H9 (cell line): ENCODE measurements around the gene FAXC. TPM values are rescaled to one million over a fixed set of nuclear protein-coding genes. Genes with fewer than 3 reads are reported as not detected.

Experiments used
- DNase-seq: peaks from one replicate; pipeline ENCODE4 v3.0.0-alpha.2; 2017
- H2AFZ ChIP-seq: one replicate; pipeline ENCODE4 v1.6.1; 2013; ENCODE audit warnings: mild to moderate bottlenecking, low read length, control low read depth, moderate library complexity
- H2AK5ac ChIP-seq: 2 replicates; pipeline ENCODE4 v1.6.1; 2013; ENCODE audit warnings: low read length, control low read depth, mixed read lengths; ENCODE audit not compliant: insufficient read length
- H2BK120ac ChIP-seq: one replicate; pipeline ENCODE4 v1.6.1; 2013; ENCODE audit warnings: low read depth, mild to moderate bottlenecking, low read length, control low read depth, inconsistent platforms; ENCODE audit not compliant: poor library complexity, severe bottlenecking
- H2BK12ac ChIP-seq: 2 replicates; pipeline ENCODE4 v1.6.1; 2013; ENCODE audit warnings: low read length, control low read depth, mixed read lengths, low read depth; ENCODE audit not compliant: insufficient read length
- H2BK15ac ChIP-seq: 2 replicates; pipeline ENCODE4 v1.6.1; 2013; ENCODE audit warnings: low read depth, low read length, control low read depth
- H2BK20ac ChIP-seq: one replicate; pipeline ENCODE4 v1.6.1; 2013; ENCODE audit warnings: low read depth, mild to moderate bottlenecking, low read length, control low read depth, inconsistent platforms; ENCODE audit not compliant: poor library complexity, severe bottlenecking
- H2BK5ac ChIP-seq: 2 replicates; pipeline ENCODE4 v1.6.1; 2013; ENCODE audit warnings: low read length, control low read depth, mixed read lengths; ENCODE audit not compliant: insufficient read length
- H3K14ac ChIP-seq: 2 replicates; pipeline ENCODE4 v1.6.1; 2013; ENCODE audit warnings: low read length, control low read depth; ENCODE audit not compliant: insufficient read depth
- H3K18ac ChIP-seq: 2 replicates; pipeline ENCODE4 v1.6.1; 2013; ENCODE audit warnings: low read depth, mild to moderate bottlenecking, mixed read lengths, low read length, control low read depth; ENCODE audit not compliant: insufficient read length
- H3K23ac ChIP-seq: 2 replicates; pipeline ENCODE4 v1.6.1; 2013; ENCODE audit warnings: low read length, control low read depth, mixed read lengths, low read depth; ENCODE audit not compliant: insufficient read length
- H3K23me2 ChIP-seq: 2 replicates; pipeline ENCODE4 v1.6.1; 2013; ENCODE audit warnings: low read depth, mild to moderate bottlenecking, mixed read lengths, low read length, control low read depth; ENCODE audit not compliant: insufficient read length, poor library complexity, severe bottlenecking
- H3K27ac ChIP-seq: 2 replicates; pipeline ENCODE4 v1.5.1; 2013; ENCODE audit warnings: low read length, control low read depth, mixed read lengths, low read depth; ENCODE audit not compliant: insufficient read length
- H3K27me3 ChIP-seq: 2 replicates; pipeline ENCODE4 v1.6.1; 2013; ENCODE audit warnings: low read length, control low read depth, inconsistent platforms; ENCODE audit not compliant: insufficient read depth
- H3K4ac ChIP-seq: 2 replicates; pipeline ENCODE4 v1.6.1; 2013; ENCODE audit warnings: low read depth, mild to moderate bottlenecking, control low read depth, inconsistent platforms, low read length, moderate library complexity
- H3K4me1 ChIP-seq: 2 replicates; pipeline ENCODE4 v1.6.1; 2013; ENCODE audit warnings: low read length, control low read depth, inconsistent platforms; ENCODE audit not compliant: insufficient read depth
- H3K4me2 ChIP-seq: 2 replicates; pipeline ENCODE4 v1.6.1; 2013; ENCODE audit warnings: low read length, control low read depth, mixed read lengths; ENCODE audit not compliant: insufficient read length, insufficient read depth
- H3K56ac ChIP-seq: 2 replicates; pipeline ENCODE4 v1.6.1; 2013; ENCODE audit warnings: low read depth, mild to moderate bottlenecking, mixed read lengths, low read length, control low read depth; ENCODE audit not compliant: insufficient read length
- H3K79me1 ChIP-seq: 2 replicates; pipeline ENCODE4 v1.6.1; 2013; ENCODE audit warnings: low read depth, mild to moderate bottlenecking, moderate library complexity, low read length, control low read depth, inconsistent platforms; ENCODE audit not compliant: insufficient read depth, poor library complexity, severe bottlenecking
- H3K79me2 ChIP-seq: 2 replicates; pipeline ENCODE4 v1.6.1; 2013; ENCODE audit warnings: low read length, control low read depth, inconsistent platforms; ENCODE audit not compliant: insufficient read depth
- H3K9ac ChIP-seq: 2 replicates; pipeline ENCODE4 v1.6.1; 2013; ENCODE audit warnings: low read length, control low read depth, mixed read lengths; ENCODE audit not compliant: insufficient read length; ENCODE audit errors: extremely low read depth
- H3K9me3 ChIP-seq: one replicate; pipeline ENCODE4 v1.6.1; 2013; ENCODE audit warnings: low read depth, low read length, inconsistent platforms; ENCODE audit not compliant: control insufficient read depth
- H3T11ph ChIP-seq: one replicate; pipeline ENCODE4 v1.6.1; 2013; ENCODE audit warnings: mild to moderate bottlenecking, low read length, control low read depth, inconsistent platforms
- H4K20me1 ChIP-seq: one replicate; pipeline ENCODE4 v1.6.1; 2013; ENCODE audit not compliant: control insufficient read depth, insufficient read length, insufficient read depth
- H4K5ac ChIP-seq: 2 replicates; pipeline ENCODE4 v1.6.1; 2013; ENCODE audit warnings: low read depth, mild to moderate bottlenecking, mixed read lengths, low read length, control low read depth; ENCODE audit not compliant: insufficient read length
- H4K8ac ChIP-seq: replicated peaks from 2 replicates; pipeline ENCODE4 v1.6.1; 2013; ENCODE audit warnings: low read length, control low read depth, mixed read lengths, low read depth; ENCODE audit not compliant: insufficient read length
- H4K91ac ChIP-seq: 2 replicates; pipeline ENCODE4 v1.6.1; 2013; ENCODE audit warnings: low read depth, mild to moderate bottlenecking, moderate library complexity, mixed read lengths, low read length, control low read depth; ENCODE audit not compliant: insufficient read length
- H3K27ac Mint-ChIP-seq, 3 experiments: 2 replicates in 2 of 3; 3 replicates in 1 of 3; pipeline ENCODE4 v1.8.0; 2020 to 2021; ENCODE audit warnings: mixed read lengths in 3 of 3, mild to moderate bottlenecking in 1 of 3, moderate library complexity in 1 of 3
- H3K27me3 Mint-ChIP-seq: 2 replicates; pipeline ENCODE4 v1.8.0; 2021; ENCODE audit warnings: low read depth, mild to moderate bottlenecking, moderate library complexity, mixed read lengths
- H3K36me3 Mint-ChIP-seq, 3 experiments: 2 replicates in 2 of 3; 3 replicates in 1 of 3; pipeline ENCODE4 v1.8.0; 2020 to 2021; ENCODE audit warnings: low read depth in 3 of 3, mixed read lengths in 3 of 3; ENCODE audit not compliant: insufficient read depth in 1 of 3
- H3K4me1 Mint-ChIP-seq, 2 experiments: 2 replicates each; pipeline ENCODE4 v1.8.0; 2020; ENCODE audit warnings: mixed read lengths in 2 of 2
- H3K4me3 Mint-ChIP-seq, 2 experiments: 2 replicates in 1 of 2; 3 replicates in 1 of 2; pipeline ENCODE4 v1.8.0; 2020 to 2021; ENCODE audit warnings: mild to moderate bottlenecking in 2 of 2, mixed read lengths in 2 of 2, moderate library complexity in 1 of 2
- H3K9me3 Mint-ChIP-seq, 2 experiments: 2 replicates in 1 of 2; 3 replicates in 1 of 2; pipeline ENCODE4 v1.8.0; 2020; ENCODE audit warnings: mild to moderate bottlenecking in 2 of 2, mixed read lengths in 2 of 2, moderate library complexity in 1 of 2
- CTCF ChIP-seq: fragments of 200-600 bp; sonication (generic); conservative IDR thresholded peaks from 3 replicates; pipeline ENCODE4 v1.8.0; 2021; ENCODE audit warnings: antibody characterized with exemption, mild to moderate bottlenecking
- WGBS: extraction: QIAGEN DNeasy Blood & Tissue Kit; methylation state at CpG from one replicate; pipeline ENCODE4 v1.1.7; 2013; ENCODE audit warnings: missing lambda C conversion rate, low lambda C conversion rate, mixed read lengths; ENCODE audit not compliant: insufficient read length; ENCODE audit errors: extremely low coverage; 5-methylcytosine and 5-hydroxymethylcytosine counted together
- total RNA-seq: library from RNA; stranded (reverse); gene quantifications from 2 replicates; pipeline ENCODE4 v1.2.1, GENCODE V29; 2021

FAXC gene
- total RNA-seq, 1 experiment from 2014 or later = 17.2 TPM

GRCh38 chr6:99348288-99349170 lies 945 bp downstream of the FAXC start:
- Histone ChIP-seq H3K27me3 (no peaks in the 10 kb centered on the region), H2BK20ac (no peak overlapping the region), H2AK5ac (no peak overlapping the region), H3K56ac (no peak overlapping the region), H3K23me2 (peaks cover 8% of the 10 kb centered on the region), H3K79me1 (no peaks in the 10 kb centered on the region), H3K4me1 (peaks cover 7% of the 10 kb centered on the region; the same call in 1 of the 2 replicates), H3K18ac (peak overlapping the region; percentile 90), H3K27ac (no peak overlapping the region), H2BK5ac (no peak overlapping the region), H3K23ac (no peak overlapping the region), H4K8ac (no peak overlapping the region), H2BK12ac (no peak overlapping the region), H3K4ac (no peak overlapping the region; the same call in 1 of the 2 replicates), H4K91ac (no peak overlapping the region), H3K79me2 (no peaks in the 10 kb centered on the region), H3K9me3 (no peaks in the 10 kb centered on the region), H4K5ac (no peak overlapping the region), H4K20me1 (no peaks in the 10 kb centered on the region), H3K4me2 (peak overlapping the region; percentile 75), H2BK120ac (no peak overlapping the region), H3T11ph (no peak overlapping the region), H3K14ac (peak overlapping the region; percentile 68), H2AFZ (no peak overlapping the region), H2BK15ac (no peak overlapping the region), H3K9ac (peak overlapping the region; percentile 86)
- no CpG with 5 or more reads among the region's 25 CpGs for WGBS
- H3K4me3 Mint-ChIP-seq = peak overlapping the region; percentile 81 to 91
- peak overlapping the region in 2 of 3 experiments; percentile 80 to 82; a peak in 2 of 7 replicates for H3K27ac Mint-ChIP-seq
- H3K36me3 Mint-ChIP-seq = no peaks in the 10 kb centered on the region
- TF ChIP-seq CTCF = no peak
- H3K27me3 Mint-ChIP-seq = peaks cover 13% of the 10 kb centered on the region
- peaks cover 39 to 41% of the 10 kb centered on the region in 2 experiments for H3K4me1 Mint-ChIP-seq
- DNase-seq = no peak
- H3K9me3 Mint-ChIP-seq = no peaks in the 10 kb centered on the region
